AG10803 (cell line): Measurements from ENCODE around the gene SPHK1.

Experiments
- DNase-seq: peaks from one replicate; pipeline ENCODE4 v3.0.0; 2010; ENCODE audit warnings: low read depth
- H3K4me3 ChIP-seq: 2 replicates; pipeline ENCODE4 v1.5.1; 2011; ENCODE audit warnings: mild to moderate bottlenecking, low read length, control low read depth
- CTCF ChIP-seq: conservative IDR thresholded peaks from 2 replicates; pipeline ENCODE4 v1.5.1; 2011; ENCODE audit warnings: mild to moderate bottlenecking, low read length, control low read depth, inconsistent platforms

SPHK1 gene

GRCh38 chr17:76397687-76398522, 13.5 kb downstream of the SPHK1 start:
- TF ChIP-seq CTCF: peak; percentile 96
- DNase-seq: peak; percentile 85
- H3K4me3 ChIP-seq: no peak overlapping the region

- DNase-seq: no peak
- no peak for TF ChIP-seq CTCF
Measured at GRCh38 chr17:76398523-76399174, 14.2 kb downstream of the SPHK1 start.

GRCh38 chr17:76399175-76400172, 15.1 kb downstream of the SPHK1 start:
- TF ChIP-seq CTCF: no peak
- H3K4me3 ChIP-seq: no peak overlapping the region
- no peak for DNase-seq

More at GRCh38 chr17:76398523-76399174, 14.2 kb downstream of the SPHK1 start:
- no peak overlapping the region for H3K4me3 ChIP-seq

GRCh38 chr17:76402711-76403110, 18.3 kb downstream of the SPHK1 start:
- no peak for TF ChIP-seq CTCF
- DNase-seq: no peak
- H3K4me3 ChIP-seq: no peak overlapping the region

- TF ChIP-seq CTCF: no peak
- no peak overlapping the region for H3K4me3 ChIP-seq
- no peak for DNase-seq
Measured at GRCh38 chr17:76404256-76404655, 19.8 kb downstream of the SPHK1 start.

GRCh38 chr17:76404976-76405563, 20.7 kb downstream of the SPHK1 start:
- no peak for DNase-seq
- no peak overlapping the region for H3K4me3 ChIP-seq
- TF ChIP-seq CTCF: no peak
